ENCODE results near the gene PANK3. TPM values are rescaled to one million over a fixed set of nuclear protein-coding genes. Genes with fewer than 3 reads are reported as not detected.

PANK3 gene
- polyA plus RNA-seq, 3 donors from 2014 or later: 4.6 to 13.1 (median 7.1) TPM

DNA sequence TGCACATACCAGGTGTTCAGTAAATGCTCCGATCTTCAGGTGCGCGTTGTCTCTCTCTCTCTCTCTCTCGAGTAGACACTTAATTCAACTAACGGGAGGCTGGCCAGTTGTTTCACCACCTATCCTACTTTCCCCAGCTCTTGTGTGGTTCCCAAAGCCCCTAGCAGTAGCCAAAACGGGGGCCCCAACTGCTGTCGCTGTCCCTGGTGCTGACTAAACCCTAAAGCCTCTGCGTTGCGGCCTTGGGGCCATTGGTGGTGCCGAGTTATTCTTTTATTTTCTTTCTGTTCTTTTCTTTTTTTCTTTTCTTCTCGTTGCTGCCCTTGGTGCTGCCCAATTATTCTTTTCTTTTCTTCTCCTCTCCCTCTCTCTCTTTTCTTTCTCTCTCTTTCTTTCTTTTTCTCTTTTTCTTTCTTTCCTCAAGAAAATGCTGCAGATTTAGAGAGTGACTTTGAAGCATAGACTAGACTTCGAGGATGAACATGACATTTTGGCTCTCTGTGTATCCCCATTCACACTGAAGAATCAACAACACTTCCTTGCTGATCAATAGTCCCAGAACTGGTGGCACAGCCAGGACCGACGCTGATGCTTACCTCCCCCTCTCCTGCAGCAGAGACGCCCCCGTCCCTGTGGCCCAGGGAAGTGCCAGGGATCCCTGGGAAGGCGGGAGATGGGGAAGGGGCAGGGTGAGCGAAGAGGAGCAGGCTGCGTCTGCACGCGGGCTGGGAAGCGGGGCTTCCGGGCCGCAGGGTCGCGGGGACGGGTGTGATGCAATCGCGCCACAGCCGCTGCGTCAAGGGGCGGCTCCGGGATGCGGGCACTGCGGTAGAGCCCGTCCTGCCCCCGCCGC, 50.4 kb downstream of the PANK3 start, which contains the start of gene FBLL1:
Gene FBLL1 (plus strand): TSS at position 785 of the 853 bp plus-strand sequence. CDS start 200 bp downstream, outside the sequence.
- Mint-ChIP-seq H3K27me3 (ENCODE audit: low read depth in 3 of 3) (peaks cover 12 to 18% (median 18%) of the 10 kb centered on the region in 3 donors), H3K27ac (no peak within 1 kb of the TSS), H3K36me3 (peaks cover 0 to 7% (median 0%) of the 10 kb centered on the region in 3 donors), H3K4me1 (peaks cover 14 to 21% of the 10 kb centered on the region in 2 donors), H3K4me3 (peak within 1 kb of the TSS; percentile 67 to 81 (median 76)), H3K9me3 (peaks cover 0 to 2% (median 0%) of the 10 kb centered on the region in 6 donors)
- DNase-seq: peak in 2 of 3 donors; percentile 15

DNA sequence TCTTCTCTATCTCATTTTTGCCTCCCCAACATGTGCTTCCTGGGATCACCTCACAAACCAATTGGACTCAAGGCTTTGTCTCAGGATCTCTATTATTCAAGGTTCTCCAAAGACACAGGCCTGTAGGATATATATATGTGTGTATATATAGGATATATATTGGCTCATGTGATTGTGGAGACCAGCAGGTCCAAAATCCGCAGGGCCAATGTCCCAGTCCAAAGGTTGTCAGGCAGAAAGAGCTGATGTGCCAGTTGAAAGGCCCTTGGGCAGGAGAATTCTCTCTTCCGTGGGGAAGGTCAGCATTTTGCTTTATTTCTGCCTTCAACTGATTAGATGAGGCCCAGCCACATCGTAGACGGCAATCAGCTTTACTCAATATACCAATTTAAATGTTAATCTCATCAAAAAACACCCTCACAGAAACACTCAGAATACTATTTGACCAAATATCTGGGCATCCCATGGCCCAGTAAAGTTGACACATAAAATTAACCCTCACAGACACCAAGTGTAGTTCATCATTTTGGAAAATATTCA, 51.3 kb downstream of the PANK3 start:
- peaks cover 0 to 7% (median 0%) of the 10 kb centered on the region in 3 donors for H3K36me3 Mint-ChIP-seq
- H3K27ac Mint-ChIP-seq: no peak overlapping the region
- peaks cover 0 to 2% (median 0%) of the 10 kb centered on the region in 6 donors for H3K9me3 Mint-ChIP-seq
- H3K4me1 Mint-ChIP-seq: peaks cover 14 to 21% of the 10 kb centered on the region in 2 donors
- peak overlapping the region in 4 of 5 donors; percentile 12 to 81 (median 45) for H3K4me3 Mint-ChIP-seq
- peaks cover 11 to 18% (median 17%) of the 10 kb centered on the region in 3 donors for H3K27me3 Mint-ChIP-seq (ENCODE audit: low read depth in 3 of 3)
- DNase-seq: no peak

DNA sequence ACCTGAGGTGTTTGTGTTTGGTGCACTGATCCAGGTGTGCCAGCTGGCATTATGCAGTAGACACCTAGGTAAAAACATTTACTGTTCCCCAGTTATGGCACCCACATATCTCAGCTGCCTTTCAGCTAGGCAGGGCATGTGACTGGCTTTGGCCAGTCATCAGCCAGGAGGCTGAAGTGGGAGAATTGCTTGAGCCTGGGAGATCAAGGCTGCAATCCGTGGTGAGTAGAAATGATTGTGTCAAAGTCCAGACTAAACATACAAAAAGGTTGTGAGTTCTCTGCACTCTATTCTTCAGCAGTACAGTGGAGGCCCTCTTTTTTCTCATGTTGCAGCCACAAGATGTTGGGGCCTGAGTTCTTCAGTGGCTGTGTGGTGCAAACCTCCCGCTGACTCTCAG, 53.3 kb downstream of the PANK3 start:
- Mint-ChIP-seq H3K27ac (no peak overlapping the region), H3K36me3 (peaks cover 0 to 7% (median 0%) of the 10 kb centered on the region in 3 donors), H3K9me3 (peaks cover 0 to 2% (median 0%) of the 10 kb centered on the region in 6 donors)

DNA sequence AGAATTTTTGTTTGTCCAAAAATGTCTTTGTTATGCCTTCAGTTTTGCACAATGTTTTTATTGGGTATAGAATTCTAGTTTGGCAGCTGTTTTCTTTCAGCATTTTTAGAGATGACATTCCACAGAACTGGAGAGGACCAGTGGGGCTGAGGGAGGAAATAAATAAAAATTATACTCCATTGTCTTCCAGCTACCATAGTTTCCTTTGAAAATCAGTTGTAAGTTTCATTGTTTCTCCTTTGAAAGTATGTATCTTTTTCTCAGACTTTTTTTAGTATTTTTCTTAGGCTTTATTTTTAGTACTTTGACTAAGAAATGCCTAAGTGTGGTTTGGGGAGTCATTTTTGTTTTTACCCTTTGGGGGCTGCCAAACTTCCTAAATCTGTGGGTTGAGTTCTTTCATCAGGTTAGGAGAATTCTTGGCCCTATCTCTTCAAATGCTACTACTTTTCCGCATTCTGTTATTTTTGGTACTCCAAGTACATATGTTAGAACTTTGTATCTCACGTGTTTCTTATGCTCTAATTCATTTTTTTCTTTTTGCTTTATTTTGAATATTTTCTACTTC, 65.2 kb downstream of the PANK3 start:
- H3K36me3 Mint-ChIP-seq: peaks cover 50 to 87% (median 64%) of the 10 kb centered on the region in 3 donors
- no peak overlapping the region for H3K4me3 Mint-ChIP-seq
- no peak for DNase-seq
- no peak overlapping the region for H3K27ac Mint-ChIP-seq
- H3K4me1 Mint-ChIP-seq: peaks cover 0 to 15% of the 10 kb centered on the region in 2 donors
- peaks cover 0 to 2% (median 0%) of the 10 kb centered on the region in 3 donors for H3K27me3 Mint-ChIP-seq (ENCODE audit: low read depth in 3 of 3)
- H3K9me3 Mint-ChIP-seq: peaks cover 0 to 2% (median 0%) of the 10 kb centered on the region in 6 donors

More for the DNA sequence above, 53.3 kb downstream of the PANK3 start:
- H3K27me3 Mint-ChIP-seq (ENCODE audit: low read depth in 3 of 3): peaks cover 12 to 18% (median 15%) of the 10 kb centered on the region in 3 donors
- no peak for DNase-seq
- no peak overlapping the region for H3K4me3 Mint-ChIP-seq
- H3K4me1 Mint-ChIP-seq: peaks cover 14 to 21% of the 10 kb centered on the region in 2 donors

DNA sequence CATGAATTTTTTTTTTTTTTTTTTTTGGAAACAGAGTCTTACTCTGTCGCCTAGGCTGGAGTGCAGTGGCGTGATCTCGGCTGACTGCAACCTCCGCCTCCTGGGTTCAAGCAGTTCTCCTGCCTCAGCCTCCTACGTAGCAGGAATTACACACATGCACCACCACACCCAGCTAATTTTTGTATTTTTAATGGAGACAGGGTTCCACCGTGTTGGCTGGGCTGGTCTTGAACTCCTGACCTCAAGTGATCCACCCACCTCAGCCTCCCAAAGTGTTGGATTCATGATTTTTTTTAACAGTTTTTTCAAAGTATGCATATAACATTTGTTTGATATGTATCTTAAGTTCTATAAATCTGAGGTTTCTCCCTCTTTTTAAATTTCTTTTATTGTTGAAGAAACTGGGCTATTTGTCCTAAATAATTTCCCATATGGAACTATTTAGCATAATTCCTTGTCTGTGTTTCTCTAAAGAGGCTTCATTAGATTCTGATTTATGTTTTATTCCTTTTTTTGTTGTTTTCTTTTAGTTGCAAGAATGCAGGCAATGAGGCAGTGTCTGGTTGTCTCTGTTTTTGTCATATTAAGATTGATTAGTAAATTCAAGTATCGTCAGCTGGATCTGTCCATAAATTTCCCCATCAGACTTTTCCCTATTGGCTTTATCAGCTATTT, 76.5 kb downstream of the PANK3 start:
- DNase-seq: no peak
- no peaks in the 10 kb centered on the region for H3K9me3 Mint-ChIP-seq
- H3K27me3 Mint-ChIP-seq (ENCODE audit: low read depth in 3 of 3): no peaks in the 10 kb centered on the region
- H3K27ac Mint-ChIP-seq: peak overlapping the region in 2 of 6 donors; percentile 26 to 31
- H3K4me1 Mint-ChIP-seq: peaks cover 0 to 4% of the 10 kb centered on the region in 2 donors
- no peak overlapping the region for H3K4me3 Mint-ChIP-seq
- H3K36me3 Mint-ChIP-seq: peaks cover 23 to 32% (median 29%) of the 10 kb centered on the region in 3 donors

Other genes starting within 250 kb of the PANK3 start
- 10 to 100 TPM in 2 of 3 donors, 1 to 10 TPM in 1; 9.7 to 18.8 (median 16.9) TPM for gene RARS1, start 92.9 kb downstream of the PANK3 start, polyA plus RNA-seq
- not detected for gene FBLL1, start 50.1 kb downstream of the PANK3 start, polyA plus RNA-seq

Data from immature natural killer cell (primary cell).